Fibroblast of mammary gland (primary cell): Measurements from ENCODE around the gene POLA2.

Source experiments
- DNase-seq: peaks from one replicate; pipeline ENCODE4 v3.0.0-alpha.2; 2010; ENCODE audit warnings: low read depth
- H3K4me3 ChIP-seq: 2 replicates; pipeline ENCODE4 v1.5.1; 2011; ENCODE audit warnings: low read depth, mild to moderate bottlenecking, low read length, moderate library complexity; ENCODE audit not compliant: control insufficient read depth
- TF ChIP-seq, protein P1 (sequence below): conservative IDR thresholded peaks from 2 replicates; pipeline ENCODE4 v1.5.1; 2011; ENCODE audit warnings: low read depth, low read length, inconsistent platforms; ENCODE audit not compliant: control insufficient read depth, insufficient read depth

The POLA2 gene

GRCh38 chr11:65275906-65276305 is 14.1 kb downstream of the POLA2 start:
- TF ChIP-seq, protein P1, sequence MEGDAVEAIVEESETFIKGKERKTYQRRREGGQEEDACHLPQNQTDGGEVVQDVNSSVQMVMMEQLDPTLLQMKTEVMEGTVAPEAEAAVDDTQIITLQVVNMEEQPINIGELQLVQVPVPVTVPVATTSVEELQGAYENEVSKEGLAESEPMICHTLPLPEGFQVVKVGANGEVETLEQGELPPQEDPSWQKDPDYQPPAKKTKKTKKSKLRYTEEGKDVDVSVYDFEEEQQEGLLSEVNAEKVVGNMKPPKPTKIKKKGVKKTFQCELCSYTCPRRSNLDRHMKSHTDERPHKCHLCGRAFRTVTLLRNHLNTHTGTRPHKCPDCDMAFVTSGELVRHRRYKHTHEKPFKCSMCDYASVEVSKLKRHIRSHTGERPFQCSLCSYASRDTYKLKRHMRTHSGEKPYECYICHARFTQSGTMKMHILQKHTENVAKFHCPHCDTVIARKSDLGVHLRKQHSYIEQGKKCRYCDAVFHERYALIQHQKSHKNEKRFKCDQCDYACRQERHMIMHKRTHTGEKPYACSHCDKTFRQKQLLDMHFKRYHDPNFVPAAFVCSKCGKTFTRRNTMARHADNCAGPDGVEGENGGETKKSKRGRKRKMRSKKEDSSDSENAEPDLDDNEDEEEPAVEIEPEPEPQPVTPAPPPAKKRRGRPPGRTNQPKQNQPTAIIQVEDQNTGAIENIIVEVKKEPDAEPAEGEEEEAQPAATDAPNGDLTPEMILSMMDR, result no peak
- DNase-seq, result no peak
- no peak overlapping the region for H3K4me3 ChIP-seq

- no peak for DNase-seq
- no peak overlapping the region for H3K4me3 ChIP-seq
- TF ChIP-seq, protein P1, result no peak
Measured at GRCh38 chr11:65277631-65278277, 16.0 kb downstream of the POLA2 start.

- TF ChIP-seq, protein P1, result no peak
- H3K4me3 ChIP-seq, result no peak overlapping the region
- DNase-seq, result no peak
Measured at GRCh38 chr11:65278356-65278755, 16.6 kb downstream of the POLA2 start.

DNA sequence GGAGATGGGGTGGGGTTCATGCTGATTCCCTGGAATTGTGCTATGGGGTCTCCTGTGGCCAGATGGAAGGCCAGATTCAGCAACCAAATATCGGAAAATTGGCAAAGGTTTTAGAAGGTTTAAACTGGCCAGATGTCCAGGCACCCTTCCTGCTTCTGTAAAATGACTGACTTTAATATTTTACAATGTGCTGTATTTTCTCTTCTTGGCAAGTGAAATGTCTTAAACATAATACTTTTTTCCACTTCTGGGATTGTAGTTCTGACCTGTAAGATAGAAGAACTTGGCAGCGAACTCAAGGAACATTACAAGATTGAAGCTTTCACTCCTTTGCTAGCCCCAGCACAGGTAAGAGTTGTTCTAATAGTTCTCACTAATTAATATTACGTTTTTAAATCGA is 17.5 kb downstream of the POLA2 start:
- no peak for DNase-seq
- no peak overlapping the region for H3K4me3 ChIP-seq
- TF ChIP-seq, protein P1, result no peak

DNA sequence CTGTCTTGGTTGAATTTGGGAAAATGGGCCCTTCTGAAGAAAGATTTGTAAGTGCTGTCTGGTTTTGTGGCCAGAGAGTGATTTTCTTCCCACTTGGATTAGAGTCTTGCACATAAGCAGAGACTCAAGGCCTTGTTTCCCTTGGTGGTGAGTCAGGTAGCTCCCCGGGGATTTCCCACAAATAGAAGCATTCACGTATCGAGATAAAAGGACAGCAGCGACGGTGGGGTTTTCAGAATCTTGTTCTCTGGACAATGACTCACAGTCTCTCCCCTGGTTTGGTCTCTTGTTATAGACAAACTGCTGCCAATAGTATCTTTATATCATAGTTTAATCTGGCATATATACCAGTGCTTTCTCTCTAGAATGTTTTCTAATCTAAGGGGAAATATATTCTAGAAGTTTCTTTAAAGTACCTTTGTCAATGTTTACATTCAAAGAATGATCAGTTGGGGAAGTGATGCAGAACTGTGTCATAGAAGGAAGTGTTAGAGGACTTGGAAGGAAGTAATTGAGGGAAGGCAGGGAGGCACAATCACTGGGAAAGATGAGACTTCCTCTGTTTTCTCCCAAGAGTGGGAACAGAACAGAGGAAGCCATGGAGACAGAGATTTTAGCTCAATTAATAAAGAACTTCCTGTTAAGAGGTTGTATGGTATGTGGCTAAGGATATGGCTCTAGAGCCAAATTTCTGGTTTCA is 18.1 kb downstream of the POLA2 start:
- TF ChIP-seq, protein P1, result no peak
- DNase-seq, result peak; percentile 97
- H3K4me3 ChIP-seq, result no peak overlapping the region

DNA sequence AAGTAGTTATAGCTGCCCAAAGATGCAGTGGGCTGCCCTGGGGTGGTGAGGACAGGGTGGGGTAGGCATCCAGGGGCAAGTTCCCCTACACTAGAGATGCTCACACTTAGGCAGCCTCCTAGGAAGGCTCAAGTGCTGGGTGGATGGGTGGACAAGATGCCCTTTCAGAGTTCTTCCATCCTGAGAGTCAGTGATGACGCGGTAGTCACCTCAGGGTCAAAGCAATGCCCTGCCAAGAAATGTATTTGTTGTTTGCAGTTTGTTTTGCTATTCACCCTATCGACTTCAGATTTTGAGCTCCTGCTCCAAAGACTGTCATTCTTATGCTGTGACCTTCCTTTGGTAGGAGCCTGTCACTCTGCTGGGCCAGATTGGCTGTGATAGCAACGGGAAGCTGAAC is 18.9 kb downstream of the POLA2 start:
- TF ChIP-seq, protein P1, result no peak
- no peak for DNase-seq
- no peak overlapping the region for H3K4me3 ChIP-seq

DNA sequence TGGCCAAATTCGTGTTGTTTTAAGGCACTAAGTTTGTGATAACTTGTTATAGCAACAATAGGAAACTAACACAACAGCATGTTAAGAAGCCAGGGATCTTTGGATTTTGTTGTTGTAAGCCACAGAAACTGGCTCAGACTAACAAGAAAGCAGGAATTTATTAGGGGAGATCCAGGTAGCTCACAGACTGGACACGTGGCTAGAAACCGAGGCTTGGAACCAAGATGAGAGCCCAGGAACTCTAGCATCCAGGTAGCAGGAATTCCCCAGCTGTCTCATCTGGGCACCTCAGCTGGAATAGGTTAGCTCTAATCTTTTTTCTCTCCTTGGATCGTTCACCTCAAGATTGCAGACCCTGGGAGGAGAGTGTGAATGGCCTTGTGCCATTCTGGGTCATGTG is 24.9 kb downstream of the POLA2 start:
- H3K4me3 ChIP-seq, result no peak overlapping the region
- TF ChIP-seq, protein P1, result no peak
- no peak for DNase-seq
